Ecto neural progenitor cell (in vitro differentiated cells): ENCODE data around the gene SCT.

Source experiments
- DNase-seq: peaks from one replicate; pipeline ENCODE4 v3.0.0-alpha.2; 2018; ENCODE audit warnings: low spot score

The SCT gene

GRCh38 chr11:610146-610801, 16.7 kb downstream of the SCT start:
- no peak for DNase-seq

DNA sequence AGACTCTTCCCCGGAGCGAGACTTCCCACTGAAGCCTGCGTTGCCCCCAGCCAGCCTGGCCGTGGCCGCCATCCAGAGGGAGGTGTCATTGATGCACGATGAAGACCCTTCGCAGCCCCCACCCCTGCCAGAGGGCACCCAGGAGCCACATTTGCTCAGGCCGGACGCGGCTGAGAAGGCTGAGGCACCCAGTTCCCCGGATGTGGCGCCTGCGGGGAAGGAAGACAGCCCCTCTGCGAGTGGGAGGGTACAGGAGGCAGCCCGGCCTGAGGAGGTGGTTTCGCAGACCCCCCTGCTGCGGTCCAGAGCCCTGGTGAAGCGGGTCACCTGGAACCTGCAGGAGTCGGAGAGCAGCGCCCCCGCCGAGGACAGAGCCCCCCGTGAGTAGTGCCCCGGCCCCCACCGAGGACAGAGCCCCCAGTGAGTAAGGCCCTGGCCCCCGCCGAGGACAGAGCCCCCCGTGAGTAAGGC, 17.6 kb downstream of the SCT start:
- DNase-seq, result no peak

GRCh38 chr11:608791-609251, 18.2 kb downstream of the SCT start:
- no peak for DNase-seq

GRCh38 chr11:607971-608659, 18.9 kb downstream of the SCT start:
- no peak for DNase-seq

DNA sequence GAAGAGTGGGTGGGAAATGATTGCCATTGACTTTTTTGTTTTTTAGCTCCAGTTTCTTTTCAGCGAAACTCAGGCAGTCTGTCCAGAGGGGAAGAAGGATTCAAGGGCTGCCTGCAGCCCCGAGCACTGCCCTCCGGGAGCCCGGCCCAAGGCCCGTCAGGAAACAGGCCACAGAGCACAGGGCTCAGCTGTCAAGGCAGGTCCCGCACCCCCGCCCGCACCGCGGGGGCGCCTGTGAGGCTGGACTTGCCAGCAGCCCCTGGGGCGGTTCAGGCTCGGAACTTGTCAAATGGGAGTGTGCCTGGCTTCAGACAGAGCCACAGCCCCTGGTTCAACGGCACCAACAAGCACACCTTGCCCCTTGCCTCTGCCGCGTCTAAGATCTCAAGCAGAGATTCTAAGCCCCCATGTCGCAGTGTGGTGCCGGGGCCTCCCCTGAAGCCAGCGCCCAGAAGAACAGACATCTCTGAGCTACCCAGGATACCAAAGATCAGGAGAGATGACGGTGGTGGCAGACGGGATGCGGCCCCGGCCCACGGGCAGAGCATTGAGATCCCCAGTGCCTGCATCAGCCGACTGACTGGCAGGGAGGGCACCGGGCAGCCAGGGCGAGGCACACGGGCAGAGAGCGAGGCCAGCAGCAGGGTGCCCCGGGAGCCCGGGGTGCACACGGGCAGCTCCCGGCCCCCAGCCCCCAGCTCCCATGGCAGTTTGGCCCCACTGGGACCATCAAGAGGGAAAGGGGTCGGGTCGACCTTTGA, 19.8 kb downstream of the SCT start:
- DNase-seq, result no peak

DNA sequence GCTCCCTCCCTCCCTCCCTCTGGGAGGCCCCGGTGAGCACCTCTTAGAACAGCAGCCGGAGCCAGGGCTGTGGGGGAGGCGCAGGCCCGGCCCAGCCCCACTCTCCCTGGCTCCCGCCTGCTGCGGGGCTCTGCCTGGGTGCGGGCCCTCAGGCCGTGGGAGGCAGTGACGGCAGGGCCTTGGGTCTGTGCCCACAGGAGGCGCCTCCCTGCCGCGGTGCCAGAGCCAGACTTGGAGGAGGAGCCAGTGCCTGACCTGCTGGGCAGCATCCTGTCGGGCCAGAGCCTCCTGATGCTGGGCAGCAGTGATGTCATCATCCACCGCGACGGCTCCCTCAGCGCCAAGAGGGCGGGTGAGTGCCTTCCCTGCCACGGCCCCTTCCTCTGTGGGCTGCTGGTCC, 20.7 kb downstream of the SCT start:
- DNase-seq, result no peak

GRCh38 chr11:605286-606129, 21.5 kb downstream of the SCT start:
- DNase-seq, result no peak

GRCh38 chr11:603154-603553, 23.8 kb downstream of the SCT start:
- DNase-seq, result no peak

GRCh38 chr11:601573-602245, 25.3 kb downstream of the SCT start:
- no peak for DNase-seq

- DNase-seq, result no peak
Measured at GRCh38 chr11:598005-598680, 28.8 kb downstream of the SCT start.

DNA sequence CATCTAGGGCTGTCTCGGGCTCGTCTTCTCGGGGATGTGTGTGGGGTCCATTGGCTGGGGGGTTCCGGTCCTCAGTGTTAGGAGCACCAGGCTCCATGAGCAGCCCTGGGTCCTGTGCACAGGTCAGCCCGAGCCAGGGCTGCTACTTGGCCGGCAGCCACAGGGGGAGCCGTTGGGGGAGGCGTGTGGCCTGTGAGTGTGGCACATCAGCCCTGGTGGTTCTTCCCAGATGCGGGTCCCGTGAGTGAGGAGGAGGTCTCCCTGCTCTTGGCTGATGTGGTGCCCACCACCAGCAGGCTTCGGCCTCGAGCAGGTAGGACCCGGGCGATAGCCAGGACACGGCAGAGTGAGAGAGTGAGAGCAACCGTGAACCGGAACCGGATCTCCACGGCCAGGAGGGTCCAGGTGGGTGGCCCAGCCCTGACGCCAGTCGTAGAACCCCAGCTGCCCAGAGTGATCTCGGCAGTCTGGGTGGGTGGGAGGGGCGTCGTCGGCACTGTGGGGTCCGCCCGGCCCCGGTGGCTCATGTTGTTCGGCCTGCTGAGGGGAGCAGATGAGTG, 29.7 kb downstream of the SCT start:
- DNase-seq, result peak; percentile 61

DNA sequence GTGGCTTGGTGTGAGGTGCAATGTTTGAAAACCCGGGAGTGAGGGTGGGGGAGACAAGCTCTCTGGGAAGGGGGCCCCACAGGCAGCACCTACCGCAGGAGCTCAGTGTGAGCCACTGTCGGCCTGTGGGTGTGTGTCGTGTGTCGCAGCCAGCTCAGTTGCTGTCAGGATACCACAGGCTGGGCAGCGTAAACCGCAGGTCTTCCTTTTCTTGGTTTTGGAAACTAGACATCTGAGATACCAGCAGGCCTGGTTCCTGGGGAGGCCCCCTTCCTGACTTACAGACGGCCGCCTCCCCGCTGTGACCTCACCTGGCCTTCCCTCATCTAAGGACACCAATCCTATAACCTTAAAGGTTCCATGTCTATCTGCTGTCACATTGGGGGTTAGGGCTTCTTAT, 30.6 kb downstream of the SCT start:
- DNase-seq, result no peak

DNA sequence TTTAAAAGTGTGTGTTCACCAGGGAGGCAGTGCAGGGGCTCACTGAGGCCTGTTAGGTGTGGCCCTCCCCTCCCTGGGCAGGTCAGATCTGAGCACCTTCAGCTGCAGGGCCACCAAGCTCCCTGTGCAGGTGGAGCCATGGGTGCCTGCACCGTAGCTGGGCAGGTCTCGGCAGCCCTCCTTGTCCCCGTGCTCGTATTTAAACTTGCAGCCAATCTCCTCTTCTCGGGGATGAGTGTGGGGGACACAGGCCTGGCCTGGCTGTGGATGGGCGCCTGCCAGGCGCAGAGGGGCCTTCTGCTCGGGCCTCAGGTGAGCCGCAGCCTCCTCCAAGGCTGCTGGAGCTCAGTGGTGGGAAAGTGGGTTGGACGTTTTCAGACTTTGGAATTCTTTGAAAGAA, 31.6 kb downstream of the SCT start:
- no peak for DNase-seq

DNA sequence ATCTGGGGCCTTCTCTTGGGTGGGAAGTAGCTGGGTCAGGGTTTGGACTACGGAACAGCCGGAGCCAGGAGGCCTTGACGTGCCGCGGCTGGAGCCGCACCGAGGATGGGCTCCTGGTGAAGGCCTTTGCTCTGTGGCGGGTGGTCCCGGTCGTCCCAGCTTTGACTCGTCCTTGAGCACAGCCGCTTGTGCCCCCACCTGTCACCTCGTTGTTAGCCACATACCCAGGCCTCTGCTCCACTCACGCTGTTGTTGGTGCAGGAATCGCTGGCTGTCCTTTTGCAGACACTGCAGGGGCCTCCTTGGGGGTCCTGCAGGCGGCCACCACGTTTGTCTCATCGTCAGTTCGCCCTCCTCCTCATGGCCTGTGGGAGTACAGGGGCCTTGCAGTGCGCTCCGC, 33.6 kb downstream of the SCT start:
- no peak for DNase-seq

- DNase-seq, result no peak
Measured at GRCh38 chr11:592918-593317, 34.1 kb downstream of the SCT start.

- no peak for DNase-seq
Measured at GRCh38 chr11:592501-592900, 34.5 kb downstream of the SCT start.

DNA sequence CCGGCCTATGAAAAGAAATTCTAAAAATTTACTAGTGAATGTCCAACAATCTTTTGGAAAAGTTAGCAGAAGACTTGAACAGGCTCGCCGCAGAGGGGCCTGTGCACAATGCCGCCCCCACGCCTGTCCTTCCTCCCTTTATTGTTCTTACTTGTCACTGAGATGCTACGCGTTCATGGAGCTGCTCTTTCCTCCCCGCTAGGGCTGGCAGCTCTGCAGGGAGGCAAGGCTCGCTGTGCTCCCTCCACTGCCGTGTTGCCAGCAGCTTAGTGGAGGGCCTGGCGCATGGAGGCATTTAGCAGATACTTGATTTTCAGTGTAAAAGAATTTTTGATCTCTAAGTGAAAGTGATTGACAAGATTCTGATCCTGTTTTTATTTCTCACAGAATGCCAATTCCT, 36.0 kb downstream of the SCT start:
- no peak for DNase-seq

DNA sequence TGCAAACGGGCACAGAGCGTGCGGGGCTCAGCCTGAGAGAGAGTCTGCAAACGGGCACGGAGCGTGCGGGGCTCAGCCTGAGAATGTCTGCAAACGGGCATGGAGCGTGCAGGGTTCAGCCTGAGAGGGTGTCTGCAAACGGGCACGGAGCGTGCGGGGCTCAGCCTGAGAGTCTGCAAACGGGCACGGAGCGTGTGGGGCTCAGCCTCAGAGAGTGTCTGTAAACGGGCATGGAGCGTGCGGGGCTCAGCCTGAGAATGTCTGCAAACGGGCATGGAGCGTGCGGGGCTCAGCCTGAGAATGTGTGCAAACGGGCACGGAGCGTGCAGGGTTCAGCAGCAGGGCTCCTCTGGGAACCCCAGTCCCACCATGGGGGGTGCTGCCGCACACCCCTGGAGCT, 37.2 kb downstream of the SCT start:
- no peak for DNase-seq

GRCh38 chr11:587978-588380, 39.0 kb downstream of the SCT start:
- no peak for DNase-seq

- no peak for DNase-seq
Measured at GRCh38 chr11:587546-587945, 39.4 kb downstream of the SCT start.
